Erythroblast (primary cell): ENCODE results near the gene SMOC2.

Experiments used
- GATA1 ChIP-seq: IDR thresholded peaks from 2 replicates; pipeline ENCODE4 v1.6.1; 2011; ENCODE audit warnings: low read depth, mild to moderate bottlenecking, control low read depth, low read length, moderate library complexity
- POLR2A ChIP-seq: IDR thresholded peaks from 2 replicates; pipeline ENCODE4 v1.6.1; 2011; ENCODE audit warnings: mild to moderate bottlenecking, low read length

- TF ChIP-seq POLR2A (no peak), GATA1 (no peak)
Observed at GRCh38 chr6:168438783-168439520, 2.0 kb upstream of the SMOC2 start.
